Mucosa of gallbladder (tissue), 1 donor: ENCODE data around the gene COX7B2. TPM values are rescaled to one million over a fixed set of nuclear protein-coding genes. Genes with fewer than 3 reads are reported as not detected.

Experiments used
- DNase-seq: peaks from one replicate; pipeline ENCODE4 v3.0.0-alpha.2; 2020; ENCODE audit warnings: low spot score
- total RNA-seq: library from RNA; stranded (reverse); gene quantifications from one replicate; pipeline ENCODE4 v1.2.1, GENCODE V29; 2021
- donor health status: DM: no; HTN: no; CAD: no.

The COX7B2 gene
- total RNA-seq, 1 donor from 2014 or later = not detected

DNA sequence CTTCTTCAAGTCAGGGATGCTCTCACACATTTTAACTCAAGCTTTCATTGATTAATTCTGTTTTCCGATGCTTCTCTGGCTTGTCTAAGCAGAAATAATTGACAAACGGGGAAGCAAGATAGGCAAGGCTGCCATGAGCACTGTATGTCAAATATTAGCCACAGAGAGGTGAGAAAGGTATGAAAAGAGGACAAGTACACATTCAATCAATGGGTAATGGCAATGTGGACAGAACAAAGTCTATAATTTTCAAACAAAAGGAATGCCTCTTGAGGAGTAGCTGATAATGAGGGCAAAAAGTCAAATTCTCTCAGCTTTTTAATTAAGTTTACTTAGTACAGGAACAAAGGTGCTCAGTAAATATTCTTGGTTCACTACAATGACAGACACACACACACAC, 19.6 kb downstream of the COX7B2 start:
- DNase-seq = peak; percentile 59

GRCh38 chr4:46886711-46887110, 22.3 kb downstream of the COX7B2 start:
- DNase-seq = no peak

GRCh38 chr4:46878641-46879040, 30.4 kb downstream of the COX7B2 start:
- DNase-seq = no peak

GRCh38 chr4:46874811-46875210, 34.2 kb downstream of the COX7B2 start:
- DNase-seq = no peak

DNA sequence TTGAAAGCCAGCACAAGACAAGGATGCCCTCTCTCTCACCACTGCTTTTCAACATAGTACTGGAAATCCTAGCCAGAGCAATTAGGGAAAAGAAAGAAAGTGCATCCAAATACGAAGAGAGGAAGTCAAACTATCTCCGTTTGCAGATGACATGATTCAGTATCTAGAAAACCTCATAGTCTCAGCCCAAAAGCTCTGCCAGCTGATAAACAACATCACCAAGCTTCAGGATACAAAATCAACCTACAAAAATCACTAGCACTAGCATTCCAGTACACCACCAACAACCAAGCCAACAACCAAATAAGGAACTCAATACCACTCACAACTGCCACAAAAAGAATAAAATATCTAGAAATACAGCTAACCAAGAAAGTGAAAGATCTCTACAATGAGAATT, 38.6 kb downstream of the COX7B2 start:
- DNase-seq = no peak

DNA sequence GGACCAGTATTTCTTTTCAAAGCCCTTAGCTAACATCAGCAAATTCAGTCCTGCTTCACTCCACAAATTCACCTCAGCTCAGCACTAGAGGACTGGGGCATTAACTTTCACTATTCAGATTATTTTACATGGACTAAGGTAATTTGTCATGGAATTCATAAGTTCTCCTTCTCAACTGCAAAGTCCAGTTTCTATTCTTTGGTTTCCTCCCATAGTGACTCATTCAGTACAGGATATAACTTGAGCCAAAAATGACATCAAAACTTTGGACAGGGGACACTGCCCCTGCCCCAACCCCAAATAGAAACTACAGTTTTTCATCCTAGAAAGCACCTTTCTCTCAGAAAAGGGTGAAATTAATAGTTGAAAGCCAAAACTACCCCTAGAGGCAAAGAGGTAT, 52.7 kb downstream of the COX7B2 start:
- no peak for DNase-seq

- DNase-seq = no peak
Measured at GRCh38 chr4:46852800-46853199, 56.2 kb downstream of the COX7B2 start.

DNA sequence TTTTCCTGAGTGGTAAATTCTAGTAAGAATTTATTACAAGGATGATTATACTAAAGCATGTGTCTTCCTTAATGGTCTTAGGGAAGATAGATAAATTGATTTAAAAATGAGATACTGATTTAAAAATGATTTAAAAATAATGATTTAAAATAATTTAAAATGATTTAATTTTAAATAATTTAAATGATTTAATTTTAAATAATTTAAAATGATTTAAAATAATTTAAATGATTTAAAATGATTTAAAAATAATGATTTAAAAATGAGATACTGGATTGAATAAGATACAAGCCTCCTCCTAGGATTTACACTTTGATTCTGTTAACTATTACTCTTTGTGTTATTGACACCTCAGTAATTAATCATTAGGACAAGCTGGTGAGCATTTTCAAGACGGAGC, 59.0 kb downstream of the COX7B2 start:
- no peak for DNase-seq

DNA sequence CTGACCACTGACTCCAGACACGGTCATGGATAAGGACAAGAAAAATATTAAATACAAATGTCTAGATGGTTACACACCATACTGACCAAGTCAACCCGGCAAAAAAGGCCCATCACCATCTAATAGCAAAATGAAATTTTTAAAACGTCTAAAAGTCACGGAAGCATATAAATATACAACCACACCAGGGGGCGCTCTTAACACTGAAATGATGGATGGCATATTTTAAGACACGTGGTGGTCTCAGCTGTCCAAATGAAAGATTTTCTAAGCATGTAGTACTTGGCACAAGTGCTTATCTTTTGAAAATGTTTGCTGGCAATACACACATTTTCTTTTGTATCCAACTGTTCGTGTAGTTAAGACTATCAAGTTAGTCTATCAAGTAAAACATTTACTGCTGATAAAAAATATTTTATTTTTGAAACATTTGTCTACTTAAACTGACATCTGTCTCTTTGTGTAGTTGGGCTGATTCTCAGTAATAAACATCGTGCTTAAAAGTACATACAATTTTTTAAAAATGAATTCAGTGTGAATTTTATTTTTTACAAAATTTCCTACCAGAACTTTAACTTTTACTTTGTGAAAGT, 64.6 kb downstream of the COX7B2 start:
- peak; percentile 39 for DNase-seq

DNA sequence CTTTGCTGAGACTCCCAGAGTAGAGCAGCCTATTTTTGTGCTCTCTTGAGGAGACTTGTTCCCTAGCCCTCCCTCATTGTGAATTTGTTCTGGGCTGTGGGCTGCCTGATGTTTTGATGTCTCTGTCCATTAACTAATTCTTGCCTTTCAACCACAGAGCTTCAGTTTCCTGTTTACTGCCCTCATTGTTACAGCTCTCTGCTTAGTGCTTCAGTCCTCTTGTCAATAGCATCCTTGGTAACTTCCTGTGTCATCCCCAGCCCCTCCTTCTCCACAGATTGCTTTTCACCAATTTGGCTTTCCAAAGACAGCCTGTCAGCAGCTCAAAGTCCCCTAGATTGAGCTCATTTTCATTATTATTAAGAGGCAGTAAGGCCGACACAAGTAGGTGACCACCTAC, 69.9 kb downstream of the COX7B2 start:
- no peak for DNase-seq

DNA sequence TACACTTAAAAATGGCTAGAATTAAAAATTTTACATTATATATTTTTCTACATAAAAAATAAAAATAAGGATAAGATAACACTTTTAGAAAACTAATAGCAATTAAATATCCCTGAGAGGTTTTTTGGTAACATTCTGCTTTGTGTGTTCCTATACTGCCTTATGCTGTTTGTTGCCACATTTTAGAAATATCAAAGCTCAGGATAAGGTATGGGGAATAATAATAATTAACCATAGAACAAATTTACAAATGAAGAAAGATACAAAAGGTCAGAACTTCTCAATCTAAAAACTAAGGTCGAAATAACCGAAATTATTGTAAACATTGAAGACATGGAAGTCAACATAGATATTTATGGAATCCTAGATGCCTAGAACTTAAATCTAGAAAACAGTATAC, 71.4 kb downstream of the COX7B2 start:
- no peak for DNase-seq

GRCh38 chr4:46836584-46836983, 72.5 kb downstream of the COX7B2 start:
- no peak for DNase-seq

DNA sequence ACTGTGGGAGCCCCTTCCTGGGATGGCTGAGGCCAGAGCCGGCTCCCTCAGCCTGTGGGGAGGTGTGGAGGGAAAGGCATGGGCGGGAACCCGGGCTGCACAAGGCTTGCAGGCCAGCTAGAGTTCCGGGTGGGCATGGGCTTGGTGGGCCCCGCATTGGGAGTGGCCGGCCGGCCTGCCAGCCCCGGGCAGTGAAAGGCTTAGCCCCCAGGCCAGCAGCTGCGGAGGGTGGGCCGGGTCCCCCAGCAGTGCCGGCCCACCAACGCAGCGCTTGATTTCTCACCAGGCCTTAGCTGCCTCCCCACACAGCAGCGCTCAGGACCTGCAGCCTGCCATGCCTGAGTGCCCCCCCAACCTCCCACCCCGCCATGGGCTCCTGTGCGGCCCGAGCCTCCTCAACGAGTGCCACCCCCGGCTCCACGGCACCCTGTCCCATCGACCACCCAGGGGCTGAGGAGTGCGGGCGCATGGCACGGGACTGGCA, 78.0 kb downstream of the COX7B2 start:
- DNase-seq = no peak

- no peak for DNase-seq
Measured at GRCh38 chr4:46820154-46820553, 88.9 kb downstream of the COX7B2 start.

DNA sequence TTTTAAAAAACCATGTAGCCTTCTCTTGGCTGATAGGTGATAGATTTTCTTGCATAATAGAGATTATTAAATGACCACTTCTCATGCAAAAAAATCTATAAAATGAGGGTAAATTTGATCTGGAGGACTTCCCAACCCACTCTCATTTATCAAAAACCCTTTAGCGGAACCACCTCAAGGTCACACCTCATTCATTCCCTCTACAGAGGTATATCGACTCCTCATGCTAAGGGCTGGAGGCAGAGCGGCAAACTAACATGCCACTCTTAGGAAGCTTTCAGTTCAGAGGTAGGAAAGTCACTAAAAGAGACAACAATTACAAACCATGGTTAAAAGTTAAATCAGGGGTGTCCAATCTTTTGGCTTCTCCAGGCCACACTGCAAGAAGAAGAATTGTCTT, 90.0 kb downstream of the COX7B2 start:
- DNase-seq = no peak

DNA sequence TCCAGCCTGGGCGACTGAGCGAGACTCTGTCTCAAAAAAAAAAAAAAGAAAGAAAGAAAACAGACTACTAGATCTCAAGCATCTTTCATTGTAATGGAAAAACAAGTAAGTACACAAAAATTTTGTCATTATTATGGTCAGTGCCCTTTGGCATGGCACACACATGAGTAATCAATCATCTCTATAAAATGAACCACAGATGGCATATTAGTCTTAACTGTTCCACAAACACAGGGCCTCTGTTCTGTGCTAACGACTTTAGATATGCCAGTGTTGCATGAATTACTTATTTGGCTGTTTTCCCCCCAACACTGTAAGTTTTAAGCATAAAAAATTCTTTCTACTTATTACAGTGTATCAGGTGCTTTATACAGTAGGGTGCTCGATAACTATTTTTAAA, 90.4 kb downstream of the COX7B2 start:
- DNase-seq = no peak

GRCh38 chr4:46817806-46818205, 91.2 kb downstream of the COX7B2 start:
- no peak for DNase-seq

DNA sequence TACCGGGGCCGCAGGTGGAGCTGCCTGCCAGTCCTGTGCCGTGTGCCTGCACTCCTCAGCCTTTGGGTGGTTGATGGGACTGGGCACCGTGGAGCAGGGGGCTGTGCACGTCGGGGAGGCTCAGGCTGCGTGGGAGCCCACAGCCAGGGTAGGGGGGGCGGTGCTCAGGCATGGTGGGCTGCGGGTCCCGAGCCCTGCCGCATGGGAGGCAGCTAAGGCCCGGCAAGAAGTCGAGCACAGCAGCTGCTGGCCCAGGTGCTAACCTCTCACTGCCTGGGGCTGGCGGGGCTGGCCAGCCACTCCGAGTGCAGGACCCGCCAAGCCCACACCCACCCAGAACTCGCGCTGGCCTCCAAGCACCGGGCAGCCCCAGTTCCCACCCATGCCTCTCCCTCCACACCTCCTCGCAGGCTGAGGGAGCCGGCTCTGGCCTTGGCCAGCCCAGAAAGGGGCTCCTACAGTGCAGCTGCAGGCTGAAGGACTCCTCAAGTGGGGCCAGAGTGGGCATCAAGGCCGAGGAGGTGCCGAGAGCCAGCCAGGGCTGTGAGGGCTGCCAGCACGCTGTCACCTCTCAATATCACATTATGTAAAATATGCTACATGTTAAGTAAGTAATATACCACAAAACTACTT, 104.1 kb downstream of the COX7B2 start:
- DNase-seq = no peak

DNA sequence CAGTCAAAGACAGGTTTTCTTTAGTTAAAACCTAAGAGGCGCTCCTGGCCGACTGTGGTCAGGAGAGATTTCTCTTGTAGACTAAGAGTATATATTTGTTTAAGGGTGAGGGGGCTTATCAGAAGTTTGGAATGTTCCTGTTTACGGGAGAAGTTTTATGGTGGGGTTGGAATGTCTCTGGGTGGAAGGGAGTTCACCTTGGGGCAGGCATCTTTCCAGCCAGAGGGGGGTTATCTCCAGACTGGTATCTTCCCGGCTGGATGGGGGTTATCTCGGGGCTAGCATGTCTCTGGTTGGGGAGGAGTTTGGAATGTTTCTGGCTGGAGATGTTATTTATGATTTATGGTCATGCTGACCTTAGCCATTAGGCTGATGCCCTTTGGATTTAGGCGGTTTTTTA, 116.0 kb downstream of the COX7B2 start:
- no peak for DNase-seq

DNA sequence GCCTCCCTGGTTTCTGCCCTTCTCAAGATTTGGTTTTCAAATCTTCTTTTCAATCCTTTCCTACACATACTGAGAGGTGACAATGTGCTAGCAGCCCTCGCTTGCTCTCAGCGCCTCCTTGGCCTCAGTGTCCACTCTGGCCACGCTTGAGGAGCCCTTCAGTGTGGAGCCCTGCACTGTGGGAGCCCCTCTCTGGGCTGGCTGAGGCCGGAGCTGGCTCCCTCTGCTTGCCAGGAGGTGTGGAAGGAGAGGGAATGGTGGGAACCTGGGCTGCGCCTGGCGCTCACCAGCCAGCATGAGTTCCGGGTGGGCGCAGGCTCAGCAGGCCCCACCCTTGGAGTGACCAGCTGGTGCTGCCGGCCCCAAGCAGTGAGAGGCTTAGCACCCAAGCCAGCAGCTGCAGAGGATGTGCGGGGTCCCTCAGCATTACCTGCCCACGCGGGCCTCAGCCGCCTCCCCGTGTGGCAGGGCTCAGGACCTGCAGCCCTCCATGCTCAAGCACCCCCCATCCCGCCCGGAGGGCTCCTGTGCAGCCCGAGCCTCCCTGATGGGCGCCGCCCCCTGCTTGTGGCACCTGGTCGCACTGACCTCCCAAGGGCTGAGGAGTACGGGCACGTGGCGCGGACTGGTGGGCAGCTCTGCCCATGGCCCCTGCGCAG, 127.5 kb downstream of the COX7B2 start:
- DNase-seq = no peak

DNA sequence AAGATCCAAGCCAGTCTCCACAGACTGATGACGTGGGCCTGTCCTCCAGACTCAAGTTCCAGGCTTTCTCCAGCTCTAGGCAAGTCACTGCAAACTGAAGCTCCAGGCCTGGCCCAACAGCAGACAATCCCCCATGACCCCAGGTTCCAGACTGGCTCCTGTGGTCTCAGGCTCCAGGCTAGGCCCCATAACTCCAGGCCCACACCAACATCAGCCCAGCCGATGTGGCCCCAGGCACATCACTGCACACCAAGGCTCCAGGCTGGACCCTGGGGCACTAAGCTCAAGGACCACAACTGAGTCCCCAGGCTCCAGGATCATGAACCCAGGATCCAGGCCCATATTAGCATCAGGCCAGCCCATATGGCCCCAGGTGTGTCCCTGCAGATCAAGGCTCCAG, 143.6 kb downstream of the COX7B2 start:
- DNase-seq = no peak

GRCh38 chr4:46730075-46730474, 179.0 kb downstream of the COX7B2 start:
- DNase-seq = no peak

DNA sequence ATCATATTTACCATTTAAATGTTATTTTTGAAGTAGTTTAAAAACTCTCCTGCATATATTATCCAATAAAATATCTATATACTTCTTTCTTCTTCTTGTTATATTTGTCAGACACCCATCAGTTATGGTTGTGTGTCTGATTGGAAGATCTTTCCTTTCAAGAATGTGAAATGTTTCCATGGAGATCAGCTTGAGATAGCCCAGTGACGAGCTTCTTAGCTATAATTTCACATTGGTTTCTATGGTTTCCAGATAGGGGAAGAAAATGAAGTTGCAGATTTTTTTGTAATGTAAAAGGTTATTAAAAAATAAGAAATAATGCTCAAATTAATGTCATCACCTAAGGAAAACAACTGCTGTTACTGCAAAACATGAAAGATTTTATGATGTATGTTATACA, 189.0 kb downstream of the COX7B2 start:
- no peak for DNase-seq
